Ishikawa (cell line): ENCODE results near the gene GPR137B.

Experiments
- EGR1 ChIP-seq: IDR thresholded peaks from 2 replicates; pipeline ENCODE4 v1.6.1; 2012
- RAD21 ChIP-seq: IDR thresholded peaks from 2 replicates; pipeline ENCODE4 v1.6.1; 2012; ENCODE audit warnings: low read depth

- TF ChIP-seq RAD21: no peak
- TF ChIP-seq EGR1: no peak
Measured at GRCh38 chr1:236120721-236121153, 21.6 kb upstream of the GPR137B start.
